Renal cortex interstitium (tissue), 11 donors: Measurements from ENCODE around the gene MAPK7. TPM values are rescaled to one million over a fixed set of nuclear protein-coding genes. Genes with fewer than 3 reads are reported as not detected.

Experiments used
- DNase-seq, 11 donors: peaks; one replicate each; pipeline ENCODE4 v3.0.0-alpha.2; 2013; ENCODE audit warnings: low read depth in 9 of 11, low spot score in 4 of 11; ENCODE audit errors: extremely low read depth in 1 of 11
- polyA plus RNA-seq, 3 donors: library from polyadenylated mRNA; unstranded; fragments of 120-200 nt; gene quantifications; one replicate each; pipeline ENCODE4 v1.2.1, GENCODE V29; 2013; ENCODE audit not compliant: insufficient read length in 3 of 3

MAPK7 gene
- polyA plus RNA-seq, 3 donors: 23.1 to 29.6 (median 24.7) TPM

DNA sequence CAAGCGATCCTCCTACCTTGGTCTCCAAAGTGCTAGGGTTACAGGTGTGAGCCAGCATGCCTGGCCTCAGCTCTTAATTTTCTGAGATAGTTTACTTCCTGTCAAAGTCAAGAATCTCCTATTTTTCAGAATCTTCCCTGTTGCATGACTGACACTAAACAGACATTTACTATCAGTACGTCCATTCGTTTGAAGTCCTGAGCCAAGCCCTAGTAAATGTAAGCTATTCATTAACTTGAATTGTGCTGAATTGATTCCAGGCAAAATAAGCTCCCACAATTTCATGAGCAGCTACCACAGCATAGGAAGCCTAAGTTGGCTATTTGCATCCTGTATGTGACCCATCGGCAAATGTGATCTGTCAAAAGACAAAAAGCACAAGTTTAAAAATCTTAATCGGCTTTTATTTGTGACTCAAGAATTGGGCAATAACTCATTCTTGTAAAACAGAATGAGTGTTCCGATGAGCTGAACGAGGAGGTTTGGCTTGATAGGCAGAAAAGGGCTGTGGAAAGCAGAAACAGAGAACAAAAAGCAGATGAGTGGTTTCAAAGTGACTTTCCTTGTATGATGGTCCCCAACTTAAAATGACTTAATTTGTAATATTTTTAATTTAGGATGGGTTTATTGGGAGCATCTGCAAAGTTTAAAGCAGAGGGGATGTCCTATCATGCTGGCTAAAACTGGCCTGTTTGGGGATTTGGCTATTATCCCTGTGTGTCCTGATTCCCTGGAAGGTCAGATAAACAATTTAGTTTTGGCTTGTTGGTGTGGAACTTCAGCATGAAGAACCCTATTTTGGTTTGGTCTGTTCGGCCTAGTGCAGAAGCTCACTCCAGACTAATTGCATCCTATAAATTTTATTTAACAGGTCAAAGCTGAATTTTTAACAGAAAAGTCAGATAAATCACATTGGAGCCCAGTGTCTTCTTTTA, 46.9 kb downstream of the MAPK7 start:
- DNase-seq: peak in 5 of 11 donors; percentile 25 to 47 (median 35)

DNA sequence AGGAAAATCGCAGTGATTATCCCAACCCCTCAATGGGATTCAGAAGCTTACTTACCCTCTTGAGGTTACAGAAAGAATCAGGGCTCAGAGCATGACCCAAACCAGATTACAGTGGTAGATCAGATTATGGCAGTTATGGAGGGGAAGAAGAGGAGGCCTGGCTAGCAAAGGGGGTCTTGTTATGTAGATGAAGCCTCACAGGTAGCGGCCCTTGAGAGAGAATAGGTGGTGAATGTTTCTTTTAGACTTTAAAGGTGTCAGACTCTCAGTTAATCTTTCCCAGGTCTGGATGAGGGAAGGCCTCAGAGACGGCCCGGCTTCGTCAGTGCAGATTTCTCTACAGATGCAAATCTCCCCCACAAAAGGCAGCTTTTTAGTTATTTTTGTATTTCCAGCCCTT, 48.3 kb downstream of the MAPK7 start:
- DNase-seq: no peak

DNA sequence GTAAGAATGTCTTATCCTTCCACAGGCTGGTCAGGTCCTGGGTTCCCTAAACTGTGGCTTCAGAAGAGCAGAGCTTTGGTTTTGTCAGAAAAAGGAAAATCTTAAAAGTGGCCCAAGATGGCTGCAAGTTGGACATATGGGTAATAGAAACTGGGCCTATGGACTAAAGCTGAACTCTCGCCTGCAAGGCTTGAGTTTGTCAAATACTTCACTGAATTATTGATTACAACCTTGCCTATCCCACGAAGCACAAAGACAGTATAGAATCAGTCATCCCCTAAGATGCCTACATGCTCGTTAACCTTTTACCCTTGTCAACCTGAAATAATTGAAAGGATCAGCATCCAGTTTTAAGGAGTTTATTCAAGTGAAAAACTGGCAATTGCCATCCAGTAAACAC, 53.4 kb downstream of the MAPK7 start:
- DNase-seq: no peak

Other genes with a start within 250 kb of the MAPK7 start
- gene EPN2, start 141.1 kb upstream of the MAPK7 start, polyA plus RNA-seq: 10 to 100 TPM; 45.8 to 52.2 (median 48.6) TPM
- gene B9D1, start 15.8 kb upstream of the MAPK7 start, polyA plus RNA-seq: 10 to 100 TPM; 34.7 to 48.8 (median 39.6) TPM
- 100 to 1,000 TPM; 198 to 260 (median 210) TPM for gene MFAP4, start 8.7 kb downstream of the MAPK7 start, polyA plus RNA-seq
- gene RNF112, start 32.7 kb downstream of the MAPK7 start, polyA plus RNA-seq: 1 to 10 TPM in 2 of 3 donors, under 1 TPM in 1; 0.70 to 1.7 (median 1.4) TPM
- gene SLC47A1, start 155.4 kb downstream of the MAPK7 start, polyA plus RNA-seq: 10 to 100 TPM; 16.6 to 24.6 (median 23.5) TPM